Measurements from ENCODE around the gene JPH2.

Gene JPH2

GRCh38 chr20:44123874-44124535, 63.0 kb downstream of the JPH2 start:
- no peak for DNase-seq
- ATAC-seq (ENCODE audit: insufficient read depth, low read depth): no peak
- Histone ChIP-seq H3K4me1 (ENCODE audit: insufficient read depth, low read length) (no peaks in the 10 kb centered on the region), H4K20me1 (ENCODE audit: insufficient read depth, low read length) (no peaks in the 10 kb centered on the region), H3K79me2 (ENCODE audit: insufficient read depth, low read length) (no peaks in the 10 kb centered on the region), H2AFZ (ENCODE audit: low read depth, low read length) (no peak overlapping the region), H3K9me3 (ENCODE audit: insufficient read depth, low read length, severe bottlenecking) (no peaks in the 10 kb centered on the region), H3K36me3 (ENCODE audit: insufficient read depth, low read length) (no peaks in the 10 kb centered on the region), H3K27me3 (ENCODE audit: insufficient read depth, low read length, poor library complexity) (peaks cover 26% of the 10 kb centered on the region), H3K4me2 (ENCODE audit: insufficient read depth, low read length) (no peak overlapping the region), H3K27ac (ENCODE audit: low read length) (no peak overlapping the region), H3K4me3 (ENCODE audit: low read depth in 1 of 2, low read length in 2 of 2) (no peak overlapping the region), H3K9ac (ENCODE audit: low read depth, low read length) (no peak overlapping the region)
- TF ChIP-seq EZH2 (IDR thresholded peaks at IDR 0.05; ENCODE audit: borderline replicate concordance, low read depth, low read length, severe bottlenecking) (no peak), CTCF (IDR thresholded peaks at IDR 0.05; ENCODE audit: borderline replicate concordance, extremely low read depth, low read length, poor library complexity, severe bottlenecking) (no peak)

- Histone ChIP-seq H3K4me2 (ENCODE audit: insufficient read depth, low read length) (no peak overlapping the region), H3K27ac (ENCODE audit: low read length) (no peak overlapping the region), H2AFZ (ENCODE audit: low read depth, low read length) (no peak overlapping the region), H3K9ac (ENCODE audit: low read depth, low read length) (no peak overlapping the region), H4K20me1 (ENCODE audit: insufficient read depth, low read length) (no peaks in the 10 kb centered on the region), H3K4me3 (ENCODE audit: low read depth in 1 of 2, low read length in 2 of 2) (no peak overlapping the region), H3K36me3 (ENCODE audit: insufficient read depth, low read length) (no peaks in the 10 kb centered on the region), H3K9me3 (ENCODE audit: insufficient read depth, low read length, severe bottlenecking) (no peaks in the 10 kb centered on the region), H3K4me1 (ENCODE audit: insufficient read depth, low read length) (no peaks in the 10 kb centered on the region), H3K27me3 (ENCODE audit: insufficient read depth, low read length, poor library complexity) (peaks cover 26% of the 10 kb centered on the region), H3K79me2 (ENCODE audit: insufficient read depth, low read length) (no peaks in the 10 kb centered on the region)
- TF ChIP-seq CTCF (IDR thresholded peaks at IDR 0.05; ENCODE audit: borderline replicate concordance, extremely low read depth, low read length, poor library complexity, severe bottlenecking) (no peak), EZH2 (IDR thresholded peaks at IDR 0.05; ENCODE audit: borderline replicate concordance, low read depth, low read length, severe bottlenecking) (no peak)
- DNase-seq: no peak
- no peak for ATAC-seq (ENCODE audit: insufficient read depth, low read depth)
Measured at GRCh38 chr20:44123251-44123650, 63.7 kb downstream of the JPH2 start.

GRCh38 chr20:44120676-44121425, 66.1 kb downstream of the JPH2 start:
- H3K4me3 ChIP-seq (ENCODE audit: low read depth in 1 of 2, low read length in 2 of 2): no peak overlapping the region
- H3K9ac ChIP-seq (ENCODE audit: low read depth, low read length): no peak overlapping the region
- DNase-seq: no peak
- H3K27me3 ChIP-seq (ENCODE audit: insufficient read depth, low read length, poor library complexity): peaks cover 26% of the 10 kb centered on the region
- no peaks in the 10 kb centered on the region for H3K79me2 ChIP-seq (ENCODE audit: insufficient read depth, low read length)
- TF ChIP-seq EZH2 (IDR thresholded peaks at IDR 0.05; ENCODE audit: borderline replicate concordance, low read depth, low read length, severe bottlenecking) (no peak), CTCF (IDR thresholded peaks at IDR 0.05; ENCODE audit: borderline replicate concordance, extremely low read depth, low read length, poor library complexity, severe bottlenecking) (no peak)
- H3K4me2 ChIP-seq (ENCODE audit: insufficient read depth, low read length): no peak overlapping the region
- ATAC-seq (ENCODE audit: insufficient read depth, low read depth): no peak
- H3K9me3 ChIP-seq (ENCODE audit: insufficient read depth, low read length, severe bottlenecking): no peaks in the 10 kb centered on the region
- no peak overlapping the region for H3K27ac ChIP-seq (ENCODE audit: low read length)
- H3K36me3 ChIP-seq (ENCODE audit: insufficient read depth, low read length): no peaks in the 10 kb centered on the region
- no peaks in the 10 kb centered on the region for H3K4me1 ChIP-seq (ENCODE audit: insufficient read depth, low read length)
- no peak overlapping the region for H2AFZ ChIP-seq (ENCODE audit: low read depth, low read length)
- no peaks in the 10 kb centered on the region for H4K20me1 ChIP-seq (ENCODE audit: insufficient read depth, low read length)
